GM21786 (cell line): Measurements from ENCODE around the gene JADE2.
A peak's percentile ranks its signal among the peaks of the same experiment; 100 is the strongest.
"Not testable (repeated sequence)": the region's sequence is repeated elsewhere in the genome, so short reads cannot be mapped to it uniquely, and the experiment has no call there.

ENCODE experiments used
- ATAC-seq: cut with Tn5 transposase; IDR thresholded peaks from one replicate; pipeline ENCODE4 v1.9.1; 2021; ENCODE audit not compliant: unreplicated experiment

Gene JADE2

DNA sequence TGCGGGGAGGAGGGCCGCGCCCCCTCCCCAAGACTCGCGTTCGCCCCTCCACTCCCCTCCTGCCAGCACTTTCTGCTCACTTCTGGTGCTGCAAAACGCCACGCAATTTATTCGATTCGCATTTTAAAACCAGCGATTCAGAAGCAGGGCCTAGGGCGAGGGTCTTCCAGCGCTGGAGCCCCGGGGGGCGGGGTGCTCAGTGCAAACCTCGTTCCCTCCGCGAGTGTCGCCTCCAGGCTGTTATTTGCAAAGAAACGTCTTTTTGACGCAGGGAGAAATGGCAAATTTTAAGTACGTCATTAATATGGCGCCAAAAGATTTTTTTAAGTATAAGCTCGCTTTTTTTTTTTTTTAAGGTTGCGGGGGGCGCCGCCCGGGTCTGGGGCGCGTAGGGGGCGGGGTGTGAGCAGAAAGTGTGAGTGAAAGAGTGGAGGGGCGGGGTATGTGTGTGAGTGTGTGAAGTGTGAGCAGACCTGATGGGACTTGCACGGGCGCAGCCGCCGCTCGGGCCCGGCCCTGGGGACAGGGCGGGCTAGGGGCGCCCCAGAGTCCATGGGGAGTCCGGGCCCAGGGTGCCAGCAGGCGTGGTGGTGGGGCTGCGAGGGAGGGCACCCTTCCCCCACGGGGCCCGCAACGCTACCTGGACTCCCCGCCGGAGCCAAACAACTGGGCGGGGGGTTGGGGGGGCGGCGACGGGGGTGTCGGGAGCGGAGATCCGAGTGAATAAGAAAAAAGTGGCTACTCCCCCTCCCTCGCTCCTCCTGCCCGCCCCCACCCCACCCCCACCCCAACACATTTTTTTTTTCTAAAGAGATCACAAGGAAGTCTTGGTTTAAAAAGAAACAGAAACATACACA is at the start of gene JADE2:
Gene JADE2 (plus strand): TSS at position 845 of the 857 bp plus-strand sequence. CDS start 10,188 bp downstream, outside the sequence.
- no peak for ATAC-seq

DNA sequence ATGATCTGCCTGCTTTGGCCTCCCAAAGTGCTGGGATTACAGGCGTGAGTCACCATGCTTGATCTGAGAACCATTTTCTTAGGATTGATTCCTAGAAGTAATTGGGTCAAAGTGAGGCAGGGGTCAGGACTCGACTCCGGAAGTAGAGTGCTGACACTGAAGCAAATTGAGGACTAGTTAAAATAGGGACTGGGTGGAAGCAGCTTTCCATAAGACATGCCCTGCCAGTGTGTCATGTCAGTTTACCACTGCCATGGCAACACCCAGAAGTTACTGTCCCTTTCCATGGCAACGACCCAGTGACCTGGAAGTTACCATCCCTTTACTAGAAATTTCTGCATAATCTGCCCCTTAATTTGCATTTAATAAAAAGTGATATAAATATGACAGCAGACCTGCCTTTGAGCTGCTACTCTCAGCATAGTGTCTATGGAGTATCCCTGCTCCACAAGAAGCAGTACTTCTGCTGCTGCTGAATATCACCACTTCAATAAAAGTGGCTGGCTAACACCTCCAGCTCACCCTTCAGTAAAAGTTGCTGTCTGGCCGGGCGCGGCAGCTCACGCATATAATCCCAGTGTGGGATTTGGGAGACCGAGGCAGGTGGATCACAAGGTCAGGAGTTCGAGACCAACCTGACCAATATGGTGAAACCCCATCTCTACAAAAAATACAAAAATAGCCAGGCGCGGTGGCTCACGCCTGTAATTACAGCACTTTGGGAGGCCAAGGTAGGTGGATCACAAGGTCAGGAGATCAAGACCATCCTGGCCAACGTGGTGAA is 47.8 kb upstream of the JADE2 start:
- no peak for ATAC-seq

DNA sequence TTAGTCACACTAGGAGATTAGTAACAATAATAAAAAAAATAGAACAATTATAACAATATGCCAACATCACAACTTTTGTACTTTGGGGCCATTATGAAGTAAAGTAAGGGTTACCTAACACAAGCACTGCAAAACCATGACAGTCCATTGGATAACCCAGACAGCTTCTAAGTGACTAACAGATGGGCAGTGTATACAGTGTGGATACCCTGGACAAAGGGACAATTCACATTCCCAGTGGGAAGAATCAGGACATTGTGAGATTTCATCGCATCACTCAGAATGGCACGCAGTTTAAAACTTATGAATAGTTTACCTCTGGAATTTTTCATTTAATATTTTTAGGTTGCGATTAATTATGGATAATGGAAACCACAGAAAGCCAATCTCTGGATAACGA is 45.6 kb upstream of the JADE2 start:
- ATAC-seq, result no peak

DNA sequence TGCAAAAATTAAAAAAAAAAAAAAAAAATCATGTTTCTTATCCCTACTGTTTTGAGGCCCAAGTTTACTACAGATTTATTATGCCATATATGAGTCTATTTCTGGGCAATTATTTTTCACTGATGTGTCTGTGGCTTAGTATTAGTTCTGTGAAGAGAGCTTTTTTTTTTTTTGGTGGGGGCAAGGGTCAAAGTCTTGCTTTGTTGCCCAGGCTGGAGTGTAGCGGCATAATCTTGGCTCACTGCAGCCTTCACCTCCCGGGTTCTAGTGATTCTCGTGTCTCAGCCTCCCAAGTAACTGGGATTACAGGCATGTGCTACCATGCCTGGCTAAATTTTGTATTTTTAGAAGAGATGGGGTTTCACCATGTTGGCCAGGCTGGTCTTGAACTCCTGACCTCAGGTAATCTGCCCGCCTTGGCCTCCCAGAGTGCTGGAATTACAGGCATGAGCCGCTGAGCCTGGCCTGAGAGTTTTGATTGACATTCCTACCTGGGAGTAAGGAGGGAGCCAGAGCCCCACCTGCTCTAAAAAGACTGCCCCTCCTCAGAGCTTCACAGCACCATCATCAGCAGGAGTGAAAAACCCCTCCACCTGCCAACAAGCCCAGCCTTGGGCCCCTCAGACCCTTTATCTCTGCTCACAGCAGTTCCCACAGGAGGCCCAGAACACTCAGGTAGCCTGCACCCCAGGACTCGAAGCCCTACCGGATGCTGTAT is 36.1 kb upstream of the JADE2 start:
- ATAC-seq, result no peak

DNA sequence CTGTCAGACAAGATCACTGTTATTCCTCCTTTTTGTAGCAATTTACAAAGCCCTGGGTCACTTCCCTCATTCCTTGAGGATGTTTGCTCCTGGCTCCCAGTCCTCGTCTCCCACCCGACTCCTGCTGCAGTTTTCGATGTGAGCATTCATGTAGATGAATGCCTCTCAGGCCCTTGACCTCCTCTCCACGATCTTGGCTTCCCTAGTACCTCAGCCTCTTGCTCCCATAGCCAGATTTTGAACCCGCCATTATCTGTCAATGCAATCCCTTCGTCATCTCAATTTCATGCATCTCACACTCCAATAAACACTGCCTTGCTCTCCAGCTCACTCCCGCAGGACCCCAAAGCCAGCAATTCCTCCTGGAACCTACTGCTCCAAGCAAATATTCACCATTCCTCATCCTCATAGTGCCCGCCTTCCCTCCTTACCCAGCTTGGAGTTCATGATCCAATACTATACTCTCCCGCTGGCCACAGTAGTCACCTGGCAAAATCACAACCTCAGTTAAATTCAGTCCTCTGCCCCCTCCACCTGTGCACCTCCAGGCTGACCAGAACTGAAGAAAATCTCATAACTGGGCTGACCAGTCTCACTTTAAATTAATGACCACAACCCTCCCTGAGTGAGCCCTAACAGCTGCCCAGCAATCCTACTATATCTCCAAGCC is 35.1 kb upstream of the JADE2 start:
- no peak for ATAC-seq

DNA sequence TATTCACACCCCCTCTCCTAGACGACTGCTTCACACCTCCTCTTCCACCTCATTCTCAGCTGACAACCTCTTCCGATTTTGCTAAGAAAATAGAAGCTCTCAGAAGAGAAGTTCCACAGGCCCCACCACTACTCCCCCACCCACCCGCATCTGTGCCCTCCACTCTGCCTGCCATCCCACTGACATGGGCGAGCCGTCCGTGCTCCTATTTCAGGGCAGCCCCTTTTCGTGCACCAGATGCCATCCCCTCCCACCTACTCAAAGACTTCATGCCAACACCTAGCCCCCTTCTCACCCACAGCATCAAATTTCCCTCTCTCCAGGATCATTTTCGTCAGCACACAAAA is 34.6 kb upstream of the JADE2 start:
- no peak for ATAC-seq

DNA sequence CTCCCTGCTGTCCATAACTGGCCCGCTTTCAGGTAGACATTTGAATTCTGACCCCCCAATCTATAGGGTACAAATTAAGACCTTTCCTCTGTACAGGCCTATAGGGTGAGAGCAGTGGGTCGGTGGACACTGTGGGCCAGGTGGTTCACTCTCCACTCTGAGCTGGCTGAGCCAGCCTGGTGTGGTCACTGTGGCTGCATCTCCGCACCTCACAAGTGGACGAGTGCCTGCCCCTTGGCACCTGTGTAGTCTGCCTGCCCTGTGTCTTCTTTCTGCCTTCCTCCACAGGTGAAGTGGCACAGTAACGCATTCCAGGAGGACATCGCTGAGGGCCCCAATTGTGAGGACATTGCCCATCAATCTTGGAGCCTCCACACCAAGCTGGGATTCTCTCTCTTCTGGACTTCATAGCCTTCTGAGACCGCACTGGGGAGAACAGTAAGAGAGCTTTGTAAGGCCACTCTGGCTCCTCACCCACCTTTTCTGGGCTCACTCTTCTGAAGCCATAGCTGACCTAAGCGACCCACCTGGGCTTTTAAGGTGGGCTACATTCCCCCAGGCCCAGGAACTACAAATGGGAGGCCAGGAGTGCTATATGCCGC is 33.5 kb upstream of the JADE2 start:
- ATAC-seq, result no peak

DNA sequence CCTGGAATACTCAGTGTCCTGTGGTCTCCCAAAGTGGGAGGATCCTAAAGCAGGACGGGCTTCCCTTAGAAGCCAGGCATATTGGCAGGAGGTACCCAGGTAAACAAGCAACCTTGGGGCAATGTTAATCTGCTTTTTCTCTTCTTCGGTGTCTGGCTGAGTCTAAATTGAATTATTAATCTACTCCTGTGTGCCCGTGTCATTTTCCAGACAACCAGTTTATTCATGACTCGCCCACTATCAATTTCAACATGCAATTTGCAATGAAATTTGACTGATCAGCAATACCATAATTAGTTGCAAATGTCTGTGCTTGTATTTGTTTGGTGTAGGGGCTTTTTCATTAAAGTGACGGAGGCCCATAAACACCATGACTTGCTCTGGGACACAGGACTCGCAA is 32.9 kb upstream of the JADE2 start:
- ATAC-seq, result no peak

DNA sequence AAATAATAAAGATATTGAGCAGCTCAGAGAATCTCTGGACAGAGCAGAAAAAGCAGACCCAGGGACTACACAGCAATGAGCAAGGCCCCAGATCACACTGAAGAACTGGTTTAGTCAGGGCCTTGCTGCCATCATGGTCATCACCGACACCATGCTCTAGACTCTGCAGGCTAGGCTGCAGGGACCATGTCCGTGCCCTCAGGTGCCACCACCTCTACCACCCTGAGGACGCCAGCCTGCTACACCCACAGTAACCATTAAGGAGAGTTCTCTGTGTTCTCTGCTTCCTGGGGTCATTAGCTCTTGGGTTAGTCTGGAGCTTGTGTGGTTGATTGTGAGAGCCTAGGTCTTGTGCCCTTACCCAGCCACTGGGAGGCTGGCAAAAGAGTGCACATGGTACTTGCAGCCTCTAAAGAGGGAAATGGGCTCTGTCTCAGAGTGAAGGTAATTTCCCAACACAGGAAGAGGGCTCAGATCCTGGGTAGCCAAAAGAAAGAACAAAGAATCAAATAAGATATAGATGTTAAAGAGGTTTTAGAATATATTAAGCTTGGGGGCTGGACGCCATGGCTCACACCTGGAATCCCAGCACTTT is 31.9 kb upstream of the JADE2 start:
- ATAC-seq, result no peak

DNA sequence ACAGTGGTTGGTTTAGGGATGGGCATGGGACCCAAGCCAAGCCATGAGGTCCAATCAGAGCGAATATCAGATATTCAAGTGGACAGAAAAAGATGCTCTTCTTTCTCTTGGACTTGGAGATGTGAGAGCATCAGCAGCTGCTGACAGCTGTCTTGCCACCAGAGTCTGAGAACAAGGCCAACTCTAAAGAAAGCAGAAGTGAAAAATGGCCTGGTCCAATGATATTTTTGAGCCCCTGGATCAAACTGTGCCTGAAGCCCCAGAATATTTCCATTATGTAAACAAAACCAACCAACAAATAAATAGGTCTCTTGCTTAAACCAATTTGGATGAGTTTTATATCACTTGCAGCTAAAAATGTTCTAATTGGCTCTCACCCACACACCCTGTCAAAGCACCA is 30.7 kb upstream of the JADE2 start:
- no peak for ATAC-seq

DNA sequence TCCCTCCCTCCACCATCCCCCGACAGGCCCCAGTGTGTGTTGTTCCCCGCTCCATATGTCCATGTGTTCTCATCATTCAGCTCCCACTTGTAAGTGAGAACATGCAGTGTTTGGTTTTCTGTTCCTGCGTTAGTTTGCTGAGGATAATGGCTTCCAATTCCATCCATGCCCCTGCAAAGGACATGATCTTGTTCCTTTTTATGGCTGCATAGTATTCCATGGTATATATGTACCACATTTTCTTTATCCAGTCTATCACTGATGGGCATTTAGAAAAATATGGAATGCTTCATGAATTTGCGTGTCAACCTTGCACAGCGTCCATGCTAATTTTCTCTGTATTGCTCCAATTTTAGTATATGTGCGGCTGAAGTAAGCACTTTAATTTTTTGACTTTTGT is 25.6 kb upstream of the JADE2 start:
- not testable (repeated sequence) for ATAC-seq

DNA sequence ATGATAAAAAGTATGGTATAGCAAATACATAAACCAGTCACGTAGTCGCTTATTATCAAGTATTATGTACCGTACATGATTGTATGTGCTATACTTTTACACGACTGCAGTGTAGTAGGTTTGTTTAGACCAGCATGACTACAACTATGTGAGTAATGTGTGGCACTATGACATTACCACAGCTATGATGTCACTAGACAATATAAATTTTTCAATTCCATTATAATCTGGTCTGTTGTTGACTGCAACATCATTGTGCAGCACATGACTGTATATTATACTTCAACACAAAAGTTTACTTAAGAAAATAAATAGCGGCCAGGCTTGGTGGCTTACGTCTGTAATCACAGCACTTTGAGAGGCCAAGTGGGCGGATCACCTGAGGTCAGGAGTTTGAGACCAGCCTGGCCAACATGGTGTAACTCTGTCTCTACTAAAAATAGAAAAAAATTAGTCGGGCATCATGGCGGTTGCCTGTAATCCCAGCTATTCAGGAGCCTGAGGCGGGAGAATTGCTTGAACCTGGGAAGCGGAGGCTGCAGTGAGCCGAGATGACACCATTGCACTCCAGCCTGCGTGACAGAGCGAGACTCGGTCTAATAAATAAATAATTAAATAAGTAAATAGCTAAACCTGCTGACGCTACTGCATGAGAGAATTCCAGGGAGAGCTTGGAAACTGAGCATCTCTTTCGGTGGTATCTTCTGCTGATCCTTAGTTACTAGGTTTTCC is 24.6 kb upstream of the JADE2 start:
- no peak for ATAC-seq

DNA sequence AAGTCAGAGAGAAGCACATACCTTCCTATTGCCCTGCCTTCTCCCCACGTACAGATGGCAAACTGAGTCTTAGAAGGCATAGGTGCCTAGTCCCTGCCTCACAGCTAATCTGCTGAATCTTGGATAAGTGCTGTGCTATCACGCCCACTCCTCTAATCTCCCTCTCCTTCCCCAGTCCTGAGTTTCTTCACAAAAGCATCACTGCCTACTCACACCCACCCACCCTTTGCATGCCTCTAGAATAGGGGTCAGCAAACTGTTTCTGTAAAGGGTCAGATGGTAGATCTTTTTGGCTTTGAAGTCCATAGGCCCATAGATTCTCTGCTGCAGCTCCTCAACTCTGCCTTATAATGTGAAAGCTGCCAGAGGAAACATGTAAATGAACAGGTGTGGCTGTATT is 23.2 kb upstream of the JADE2 start:
- no peak for ATAC-seq

DNA sequence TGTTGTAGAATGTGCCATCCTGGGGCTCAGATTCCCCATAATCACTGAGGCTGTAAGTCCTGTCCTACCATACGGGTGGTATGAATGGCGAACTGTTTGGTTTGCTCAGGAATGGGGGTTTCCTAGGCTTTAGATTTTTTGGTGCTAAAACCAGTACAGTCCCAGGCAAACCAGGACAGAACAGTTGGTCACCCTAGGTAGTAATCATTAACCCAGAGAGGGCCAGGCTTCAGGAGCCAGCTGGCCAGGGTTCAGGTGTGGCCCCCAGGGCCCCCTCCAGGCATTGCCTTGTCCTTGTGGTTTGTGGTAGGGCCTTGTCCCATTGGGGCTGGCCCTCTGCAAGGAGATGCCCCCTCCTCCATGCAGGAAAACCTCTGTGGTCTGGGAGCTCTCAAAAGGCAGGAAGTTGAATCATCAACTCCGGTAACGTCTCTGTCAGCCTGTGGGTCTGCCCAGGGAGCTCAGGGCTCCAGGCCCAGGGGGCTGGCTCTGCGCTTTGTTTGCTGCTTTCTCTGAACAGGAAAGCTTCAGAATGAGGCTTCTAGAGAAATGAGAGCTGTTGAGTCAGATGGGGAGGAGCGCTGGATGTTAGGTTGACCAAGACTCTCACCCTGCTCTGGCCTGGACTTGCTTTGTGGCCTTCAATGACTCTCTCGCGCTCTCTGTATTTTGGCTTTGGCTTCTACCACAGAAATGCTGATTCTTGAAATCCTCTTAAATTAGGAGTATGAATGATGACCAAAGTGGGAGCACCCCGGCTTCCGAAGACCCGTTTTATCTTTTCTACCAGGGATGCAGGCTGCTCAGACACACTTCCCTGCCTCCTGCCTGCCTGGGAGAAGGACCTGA is 22.2 kb upstream of the JADE2 start:
- peak; percentile 81 for ATAC-seq

DNA sequence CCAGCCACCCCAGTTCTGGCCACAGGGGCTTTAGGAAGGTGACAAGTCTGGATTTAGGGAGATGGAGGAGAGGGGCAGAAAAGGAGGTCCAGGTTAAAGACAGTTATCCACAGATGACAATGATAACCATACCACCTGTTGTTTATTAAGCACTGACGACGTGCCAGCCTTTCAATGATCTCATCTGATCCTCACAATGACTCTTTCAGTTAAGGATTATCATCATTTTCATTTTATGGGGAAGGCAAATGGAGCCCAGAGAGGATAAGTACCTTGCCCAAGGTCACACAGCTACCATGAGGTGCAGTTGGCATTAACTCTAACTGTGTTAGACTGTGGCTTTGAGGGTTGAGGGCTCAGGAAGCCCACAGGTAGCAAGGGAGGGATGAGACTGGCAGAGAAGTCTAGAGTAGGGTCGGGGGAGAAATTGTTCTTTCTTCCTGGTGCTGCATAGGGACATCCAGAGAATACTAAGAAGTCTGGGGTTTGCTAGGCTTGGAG is 21.5 kb upstream of the JADE2 start:
- ATAC-seq, result no peak

DNA sequence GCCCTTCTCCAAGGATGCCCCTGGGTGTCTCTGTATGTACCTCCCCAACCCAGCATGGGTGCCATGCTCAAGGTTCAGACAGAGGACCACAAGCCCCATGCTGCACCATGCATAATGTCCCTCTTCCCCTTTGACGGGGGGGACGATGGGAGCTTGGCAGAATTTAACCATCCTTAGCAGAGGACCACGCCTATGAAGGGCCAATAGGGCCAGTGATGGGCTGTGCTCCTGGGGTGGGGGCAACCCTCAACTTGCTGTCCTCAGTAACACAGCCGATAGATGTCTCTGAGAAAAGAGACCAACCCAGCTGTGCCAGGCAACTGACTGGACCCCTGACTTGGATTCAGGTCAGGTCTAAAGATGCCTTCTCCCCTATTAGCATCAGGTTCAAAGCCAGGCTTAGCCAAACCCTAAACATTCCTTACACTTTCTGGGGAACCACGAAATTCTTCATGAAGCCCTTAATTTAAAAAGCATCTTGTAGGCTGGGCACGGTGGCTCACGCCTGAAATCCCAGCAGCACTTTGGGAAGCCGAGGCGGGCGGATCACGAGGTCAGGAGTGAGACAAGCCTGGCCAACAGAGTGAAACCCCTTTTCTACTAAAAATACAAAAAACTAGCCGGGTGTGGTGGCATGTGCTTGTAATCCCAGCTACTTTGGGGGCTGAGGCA is 20.7 kb upstream of the JADE2 start:
- ATAC-seq, result no peak

DNA sequence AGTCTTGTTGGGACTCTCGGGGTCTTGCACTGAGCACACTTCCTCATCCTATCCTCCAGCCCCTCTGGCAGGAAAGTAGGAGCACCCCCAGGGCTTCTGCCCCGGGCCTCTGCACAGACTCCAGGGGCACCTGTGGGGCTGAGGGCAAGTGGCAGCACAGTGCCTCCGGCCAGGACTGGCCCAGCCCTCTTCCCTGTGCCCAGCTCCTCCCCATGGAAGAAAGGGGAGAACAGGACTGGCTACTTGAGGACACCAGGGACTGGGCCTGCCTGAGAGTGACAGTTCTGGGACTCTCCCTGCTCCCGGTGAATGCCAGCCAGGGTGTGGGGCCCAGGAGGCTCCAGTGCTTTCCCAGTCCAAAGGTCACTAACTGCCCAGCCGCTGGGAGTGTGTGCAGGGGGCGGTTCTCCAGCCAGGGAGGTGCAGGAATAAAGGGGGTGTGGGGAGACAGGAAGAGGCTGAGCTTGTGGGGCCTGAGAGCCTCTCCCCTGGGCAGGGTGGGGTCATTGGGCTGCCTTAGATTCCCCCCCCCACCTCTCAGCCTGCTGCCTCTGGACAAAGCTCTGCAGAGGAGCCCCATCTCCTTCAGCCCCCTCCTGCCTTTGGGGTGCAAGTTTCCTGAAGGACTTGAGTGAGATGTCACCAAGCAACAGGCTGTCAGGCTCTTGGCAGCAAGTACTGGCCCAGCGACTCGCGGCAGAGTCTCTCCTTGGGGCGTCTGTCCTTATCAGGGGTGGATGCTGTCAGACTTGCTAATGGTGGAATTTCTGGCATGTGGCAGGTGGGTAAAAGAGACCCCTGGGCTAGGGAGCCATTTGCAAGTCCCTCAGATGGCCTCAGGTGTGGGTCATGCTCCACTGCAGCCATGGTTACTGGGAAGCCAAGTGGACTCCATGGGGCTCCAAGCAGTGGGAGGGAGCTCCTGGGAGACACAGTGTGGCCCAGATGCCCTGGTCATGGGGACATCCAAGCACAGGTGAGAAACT is 19.1 kb upstream of the JADE2 start:
- no peak for ATAC-seq
